ENCODE data around the gene LRFN4.

DNA sequence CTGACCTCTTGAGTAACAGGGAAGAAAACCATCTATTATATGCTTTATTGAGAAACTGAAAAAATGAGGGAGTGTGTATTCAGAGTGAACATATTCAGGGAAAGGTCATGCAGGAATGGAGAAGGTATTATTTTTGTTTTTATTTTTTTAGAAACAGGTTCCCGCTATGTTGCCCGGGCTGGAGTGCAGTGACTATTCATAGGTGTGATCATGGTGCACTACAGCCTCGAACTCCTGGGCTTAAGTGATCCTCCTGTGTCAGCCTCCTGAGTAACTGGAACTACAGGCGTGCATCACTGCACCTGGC, 22.4 kb upstream of the LRFN4 start:
- TF ChIP-seq, protein P1, sequence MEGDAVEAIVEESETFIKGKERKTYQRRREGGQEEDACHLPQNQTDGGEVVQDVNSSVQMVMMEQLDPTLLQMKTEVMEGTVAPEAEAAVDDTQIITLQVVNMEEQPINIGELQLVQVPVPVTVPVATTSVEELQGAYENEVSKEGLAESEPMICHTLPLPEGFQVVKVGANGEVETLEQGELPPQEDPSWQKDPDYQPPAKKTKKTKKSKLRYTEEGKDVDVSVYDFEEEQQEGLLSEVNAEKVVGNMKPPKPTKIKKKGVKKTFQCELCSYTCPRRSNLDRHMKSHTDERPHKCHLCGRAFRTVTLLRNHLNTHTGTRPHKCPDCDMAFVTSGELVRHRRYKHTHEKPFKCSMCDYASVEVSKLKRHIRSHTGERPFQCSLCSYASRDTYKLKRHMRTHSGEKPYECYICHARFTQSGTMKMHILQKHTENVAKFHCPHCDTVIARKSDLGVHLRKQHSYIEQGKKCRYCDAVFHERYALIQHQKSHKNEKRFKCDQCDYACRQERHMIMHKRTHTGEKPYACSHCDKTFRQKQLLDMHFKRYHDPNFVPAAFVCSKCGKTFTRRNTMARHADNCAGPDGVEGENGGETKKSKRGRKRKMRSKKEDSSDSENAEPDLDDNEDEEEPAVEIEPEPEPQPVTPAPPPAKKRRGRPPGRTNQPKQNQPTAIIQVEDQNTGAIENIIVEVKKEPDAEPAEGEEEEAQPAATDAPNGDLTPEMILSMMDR (IDR thresholded peaks at IDR 0.05; ENCODE audit: insufficient read depth, low read depth, low read length), result no peak
- TF ChIP-seq EZH2 (IDR thresholded peaks at IDR 0.05; ENCODE audit: insufficient read depth, low read length), result no peak

All from astrocyte (in vitro differentiated cells and primary cell).